Measurements from ENCODE around the gene KMO.

KMO gene

DNA sequence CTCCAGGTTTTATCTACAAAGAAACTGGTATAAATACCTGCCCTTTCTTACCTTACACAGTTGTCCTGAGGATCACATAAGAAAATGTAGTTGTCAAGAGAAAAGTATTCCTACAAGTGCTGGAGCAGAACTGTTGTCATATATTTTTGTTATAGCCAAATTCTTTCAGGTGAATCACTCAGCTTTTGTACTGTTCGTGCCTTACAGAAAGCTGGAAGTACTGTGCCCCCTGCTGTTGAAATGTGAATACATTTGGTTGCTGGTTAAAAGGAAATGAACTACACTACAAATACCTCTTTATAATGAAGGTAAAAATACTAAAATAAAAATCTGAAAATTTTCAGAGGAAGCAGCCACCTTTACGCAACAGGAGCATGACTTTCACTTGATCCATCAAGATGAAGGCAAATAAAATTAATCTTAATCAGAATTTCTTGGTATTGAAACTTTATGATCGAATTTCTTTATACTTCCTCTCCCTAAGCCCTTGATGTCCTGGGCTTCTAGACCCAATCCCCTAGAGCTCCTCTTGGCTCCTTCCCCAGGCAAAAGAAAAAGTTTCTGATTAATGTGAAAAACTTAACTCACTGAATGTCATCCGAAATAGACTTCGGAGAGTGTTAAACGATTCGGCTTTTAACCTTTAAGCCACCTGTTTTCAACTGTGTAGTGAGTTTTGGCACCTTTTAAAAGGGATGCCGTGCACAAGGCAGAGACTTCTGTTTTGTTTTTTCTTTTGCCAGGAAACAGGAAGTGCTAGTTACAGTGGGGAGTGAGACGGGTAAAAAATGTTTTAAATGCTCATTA lies 95.5 kb downstream of the KMO start:
- H3K4me1 ChIP-seq (ENCODE audit: insufficient read depth, poor library complexity, severe bottlenecking), result no peaks in the 10 kb centered on the region
- TF ChIP-seq, protein P1, sequence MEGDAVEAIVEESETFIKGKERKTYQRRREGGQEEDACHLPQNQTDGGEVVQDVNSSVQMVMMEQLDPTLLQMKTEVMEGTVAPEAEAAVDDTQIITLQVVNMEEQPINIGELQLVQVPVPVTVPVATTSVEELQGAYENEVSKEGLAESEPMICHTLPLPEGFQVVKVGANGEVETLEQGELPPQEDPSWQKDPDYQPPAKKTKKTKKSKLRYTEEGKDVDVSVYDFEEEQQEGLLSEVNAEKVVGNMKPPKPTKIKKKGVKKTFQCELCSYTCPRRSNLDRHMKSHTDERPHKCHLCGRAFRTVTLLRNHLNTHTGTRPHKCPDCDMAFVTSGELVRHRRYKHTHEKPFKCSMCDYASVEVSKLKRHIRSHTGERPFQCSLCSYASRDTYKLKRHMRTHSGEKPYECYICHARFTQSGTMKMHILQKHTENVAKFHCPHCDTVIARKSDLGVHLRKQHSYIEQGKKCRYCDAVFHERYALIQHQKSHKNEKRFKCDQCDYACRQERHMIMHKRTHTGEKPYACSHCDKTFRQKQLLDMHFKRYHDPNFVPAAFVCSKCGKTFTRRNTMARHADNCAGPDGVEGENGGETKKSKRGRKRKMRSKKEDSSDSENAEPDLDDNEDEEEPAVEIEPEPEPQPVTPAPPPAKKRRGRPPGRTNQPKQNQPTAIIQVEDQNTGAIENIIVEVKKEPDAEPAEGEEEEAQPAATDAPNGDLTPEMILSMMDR (IDR thresholded peaks at IDR 0.05; ENCODE audit: poor library complexity, severe bottlenecking), result peak; percentile 48
- ATAC-seq (ENCODE audit: low read depth) (peak; percentile 54; the same call in 2 of the 3 replicates), DNase-seq (ENCODE audit: low spot score) (no peak)
- no peaks in the 10 kb centered on the region for H3K9me3 ChIP-seq (ENCODE audit: severe bottlenecking)
- H3K27me3 ChIP-seq (ENCODE audit: insufficient read depth, poor library complexity, severe bottlenecking), result no peaks in the 10 kb centered on the region
- no peak overlapping the region for H3K4me3 ChIP-seq (ENCODE audit: severe bottlenecking)
- no peaks in the 10 kb centered on the region; the same call in none of the 2 replicates for H3K36me3 ChIP-seq (ENCODE audit: low read depth)
- H3K27ac ChIP-seq (ENCODE audit: poor library complexity, severe bottlenecking), result no peak overlapping the region

DNA sequence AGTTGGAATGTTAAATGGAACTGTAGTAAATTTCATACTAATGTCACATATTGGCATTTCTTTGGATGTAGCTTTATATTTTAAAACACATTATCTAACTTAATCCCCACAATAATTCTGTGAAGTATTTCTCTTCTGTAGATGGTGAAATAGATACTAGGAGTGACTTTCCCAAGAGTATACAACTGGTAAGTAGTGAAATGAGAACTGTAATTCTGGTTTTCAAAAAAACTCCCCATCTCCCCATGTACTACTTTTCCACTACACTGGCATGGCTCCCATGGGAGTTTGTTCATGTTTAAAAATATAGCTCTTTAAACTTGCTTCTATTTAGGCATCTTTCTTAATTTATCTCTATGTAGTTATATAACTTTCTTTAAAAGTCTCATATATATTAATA lies 97.8 kb downstream of the KMO start:
- ATAC-seq (ENCODE audit: low read depth) (no peak), DNase-seq (ENCODE audit: low spot score) (no peak)
- H3K27ac ChIP-seq (ENCODE audit: poor library complexity, severe bottlenecking), result no peak overlapping the region
- no peaks in the 10 kb centered on the region for H3K27me3 ChIP-seq (ENCODE audit: insufficient read depth, poor library complexity, severe bottlenecking)
- H3K9me3 ChIP-seq (ENCODE audit: severe bottlenecking), result no peaks in the 10 kb centered on the region
- peaks cover 10% of the 10 kb centered on the region for H3K36me3 ChIP-seq (ENCODE audit: low read depth)
- H3K4me1 ChIP-seq (ENCODE audit: insufficient read depth, poor library complexity, severe bottlenecking), result no peaks in the 10 kb centered on the region
- H3K4me3 ChIP-seq (ENCODE audit: severe bottlenecking), result no peak overlapping the region
- TF ChIP-seq, protein P1 (IDR thresholded peaks at IDR 0.05; ENCODE audit: poor library complexity, severe bottlenecking), result no peak

DNA sequence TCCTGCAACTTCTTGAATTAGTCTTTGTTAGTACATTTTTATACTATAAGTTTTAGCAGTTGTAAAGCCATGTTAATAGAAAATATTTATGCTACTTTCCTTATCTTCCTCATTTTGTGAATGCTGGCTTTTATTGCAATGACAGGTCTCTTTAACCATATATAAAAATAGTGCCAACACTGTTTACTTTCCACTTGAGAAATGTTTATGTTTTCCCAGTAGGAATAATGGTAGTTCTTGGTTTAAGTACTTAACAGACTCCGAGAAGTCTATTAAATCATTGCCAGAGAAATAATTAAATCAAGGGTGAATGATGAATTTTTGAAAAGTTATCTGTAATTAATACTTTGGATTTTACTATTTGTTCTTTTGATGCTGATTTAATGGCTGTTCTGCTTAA lies 98.3 kb downstream of the KMO start:
- DNase-seq (ENCODE audit: low spot score), result no peak
- Histone ChIP-seq H3K36me3 (ENCODE audit: low read depth) (peaks cover 15% of the 10 kb centered on the region), H3K9me3 (ENCODE audit: severe bottlenecking) (no peaks in the 10 kb centered on the region), H3K27me3 (ENCODE audit: insufficient read depth, poor library complexity, severe bottlenecking) (no peaks in the 10 kb centered on the region), H3K27ac (ENCODE audit: poor library complexity, severe bottlenecking) (no peak overlapping the region), H3K4me1 (ENCODE audit: insufficient read depth, poor library complexity, severe bottlenecking) (no peaks in the 10 kb centered on the region), H3K4me3 (ENCODE audit: severe bottlenecking) (no peak overlapping the region)
- TF ChIP-seq, protein P1 (IDR thresholded peaks at IDR 0.05; ENCODE audit: poor library complexity, severe bottlenecking), result no peak
- ATAC-seq (ENCODE audit: low read depth), result no peak

DNA sequence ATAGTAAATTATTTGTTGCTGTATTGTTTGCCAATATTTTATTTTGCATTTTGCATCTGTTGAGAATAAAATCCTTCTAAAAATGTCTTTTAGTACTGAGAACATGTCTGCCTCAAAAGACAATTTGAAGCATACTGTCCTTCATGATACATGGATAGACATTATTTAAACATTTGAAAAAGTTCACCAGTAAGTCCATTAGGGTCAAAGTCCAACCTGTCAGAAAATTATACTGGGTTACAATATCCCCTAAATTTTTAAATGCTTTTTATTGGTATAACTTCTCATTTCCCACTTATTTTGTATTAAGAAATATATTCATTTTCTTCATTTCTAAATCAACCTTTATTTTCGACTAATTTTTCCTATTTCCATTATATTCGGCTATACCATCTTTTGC lies 98.7 kb downstream of the KMO start:
- Histone ChIP-seq H3K4me3 (ENCODE audit: severe bottlenecking) (no peak overlapping the region), H3K27me3 (ENCODE audit: insufficient read depth, poor library complexity, severe bottlenecking) (no peaks in the 10 kb centered on the region), H3K36me3 (ENCODE audit: low read depth) (peaks cover 19% of the 10 kb centered on the region), H3K4me1 (ENCODE audit: insufficient read depth, poor library complexity, severe bottlenecking) (no peaks in the 10 kb centered on the region), H3K9me3 (ENCODE audit: severe bottlenecking) (no peaks in the 10 kb centered on the region), H3K27ac (ENCODE audit: poor library complexity, severe bottlenecking) (no peak overlapping the region)
- DNase-seq (ENCODE audit: low spot score), result no peak
- ATAC-seq (ENCODE audit: low read depth), result no peak
- TF ChIP-seq, protein P1 (IDR thresholded peaks at IDR 0.05; ENCODE audit: poor library complexity, severe bottlenecking), result no peak

DNA sequence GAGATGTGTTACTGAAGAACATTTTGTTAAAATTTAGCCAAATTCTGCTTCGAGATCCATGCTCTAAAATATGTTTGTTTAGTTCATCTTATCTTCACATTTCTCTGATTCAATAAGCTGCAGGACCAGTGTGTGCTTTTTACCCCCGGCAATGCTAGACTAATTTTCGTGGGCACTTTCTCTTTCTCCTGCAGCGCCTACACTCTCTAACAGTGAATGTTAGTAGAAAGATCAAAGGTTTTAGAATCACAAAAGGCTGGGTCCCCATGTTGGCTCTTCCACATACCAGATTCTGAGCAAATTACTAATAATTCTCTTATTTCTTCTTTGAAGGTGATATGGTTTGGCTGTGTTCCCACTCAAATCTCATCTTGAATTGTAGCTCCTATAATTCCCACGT lies 99.5 kb downstream of the KMO start:
- peaks cover under 1% of the 10 kb centered on the region for H3K4me1 ChIP-seq (ENCODE audit: insufficient read depth, poor library complexity, severe bottlenecking)
- H3K27ac ChIP-seq (ENCODE audit: poor library complexity, severe bottlenecking), result no peak overlapping the region
- DNase-seq (ENCODE audit: low spot score) (no peak), ATAC-seq (ENCODE audit: low read depth) (no peak)
- H3K9me3 ChIP-seq (ENCODE audit: severe bottlenecking), result no peaks in the 10 kb centered on the region
- H3K27me3 ChIP-seq (ENCODE audit: insufficient read depth, poor library complexity, severe bottlenecking), result no peaks in the 10 kb centered on the region
- TF ChIP-seq, protein P1 (IDR thresholded peaks at IDR 0.05; ENCODE audit: poor library complexity, severe bottlenecking), result no peak
- peaks cover 25% of the 10 kb centered on the region for H3K36me3 ChIP-seq (ENCODE audit: low read depth)
- no peak overlapping the region for H3K4me3 ChIP-seq (ENCODE audit: severe bottlenecking)
